RWPE2 (cell line): ENCODE measurements around the gene FAM20C.
A peak's percentile ranks its signal among the peaks of the same experiment; 100 is the strongest.

Source experiments
- ATAC-seq: fragments of 200-7000 bp; cut with Tn5 transposase; 3 replicates; pipeline ENCODE4 v1.9.1; 2021; ENCODE audit warnings: low read depth
- DNase-seq: peaks from one replicate; pipeline ENCODE4 v3.0.0-alpha.2; 2020; ENCODE audit warnings: low spot score
- H3K27ac ChIP-seq: fragments of 450-650 bp; 2 replicates; pipeline ENCODE4 v1.5.1; 2017; ENCODE audit warnings: mild to moderate bottlenecking; ENCODE audit not compliant: poor library complexity, severe bottlenecking
- H3K27me3 ChIP-seq: fragments of 250-450 bp; sonication (Bioruptor Pico); 2 replicates; pipeline ENCODE4 v1.5.1; 2021; ENCODE audit warnings: mild to moderate bottlenecking, moderate library complexity; ENCODE audit not compliant: insufficient read depth, poor library complexity, severe bottlenecking
- H3K36me3 ChIP-seq: fragments of 250-450 bp; sonication (Bioruptor Pico); 2 replicates; pipeline ENCODE4 v1.5.1; 2020; ENCODE audit warnings: low read depth, mild to moderate bottlenecking, moderate library complexity
- H3K4me1 ChIP-seq: fragments of 250-450 bp; sonication (Bioruptor Pico); 2 replicates; pipeline ENCODE4 v1.5.1; 2021; ENCODE audit warnings: mild to moderate bottlenecking, moderate library complexity; ENCODE audit not compliant: insufficient read depth, poor library complexity, severe bottlenecking
- H3K4me3 ChIP-seq: fragments of 250-450 bp; sonication (Bioruptor Pico); 2 replicates; pipeline ENCODE4 v1.5.1; 2021; ENCODE audit warnings: mild to moderate bottlenecking, moderate library complexity; ENCODE audit not compliant: severe bottlenecking
- H3K9me3 ChIP-seq: fragments of 250-450 bp; sonication (Bioruptor Pico); 2 replicates; pipeline ENCODE4 v1.5.1; 2021; ENCODE audit warnings: mild to moderate bottlenecking, moderate library complexity; ENCODE audit not compliant: severe bottlenecking
- CTCF ChIP-seq: fragments of 450-650 bp; IDR thresholded peaks from one replicate; pipeline ENCODE4 v1.5.1; 2017; ENCODE audit warnings: mild to moderate bottlenecking, moderate library complexity; ENCODE audit not compliant: poor library complexity, severe bottlenecking

The FAM20C gene

GRCh38 chr7:197413-198335, 5.3 kb downstream of the FAM20C start:
- no peaks in the 10 kb centered on the region for H3K27me3 ChIP-seq
- no peaks in the 10 kb centered on the region for H3K4me1 ChIP-seq
- no peak for DNase-seq
- ATAC-seq: no peak
- H3K4me3 ChIP-seq: no peak overlapping the region
- no peak for TF ChIP-seq CTCF
- H3K27ac ChIP-seq: no peak overlapping the region
- H3K9me3 ChIP-seq: no peaks in the 10 kb centered on the region
- peaks cover 69% of the 10 kb centered on the region for H3K36me3 ChIP-seq

GRCh38 chr7:199483-200249, 7.3 kb downstream of the FAM20C start:
- H3K9me3 ChIP-seq: no peaks in the 10 kb centered on the region
- no peak overlapping the region for H3K4me3 ChIP-seq
- no peaks in the 10 kb centered on the region for H3K4me1 ChIP-seq
- no peak overlapping the region for H3K27ac ChIP-seq
- H3K27me3 ChIP-seq: no peaks in the 10 kb centered on the region
- no peak for DNase-seq
- ATAC-seq: no peak
- peaks cover 66% of the 10 kb centered on the region for H3K36me3 ChIP-seq
- TF ChIP-seq CTCF: no peak

- TF ChIP-seq CTCF: no peak
- Histone ChIP-seq H3K27me3 (no peaks in the 10 kb centered on the region), H3K4me1 (no peaks in the 10 kb centered on the region), H3K9me3 (no peaks in the 10 kb centered on the region), H3K27ac (no peak overlapping the region), H3K4me3 (no peak overlapping the region), H3K36me3 (peaks cover 64% of the 10 kb centered on the region)
- no peak for DNase-seq
- ATAC-seq: no peak
These were observed 7.9 kb downstream of the FAM20C start for GRCh38 chr7:200290-200689.

GRCh38 chr7:200704-201103, 8.3 kb downstream of the FAM20C start:
- TF ChIP-seq CTCF: peak; percentile 15
- DNase-seq (no peak), ATAC-seq (peak; percentile 5; the same call in 1 of the 3 replicates)
- no peak overlapping the region for H3K27ac ChIP-seq
- H3K36me3 ChIP-seq: peaks cover 64% of the 10 kb centered on the region
- no peaks in the 10 kb centered on the region for H3K27me3 ChIP-seq
- no peaks in the 10 kb centered on the region for H3K9me3 ChIP-seq
- H3K4me3 ChIP-seq: no peak overlapping the region
- no peaks in the 10 kb centered on the region for H3K4me1 ChIP-seq
